NCI-H2196 treated with DMSO at 0.1 percent for 48 hours (cell line): Measurements from ENCODE around the gene CCDC137.

Source experiments
- DNase-seq: peaks from one replicate; lab custom pipeline; 2025; ENCODE audit not compliant: unreplicated experiment; lab: John Stamatoyannopoulos, UW

Gene CCDC137

DNA sequence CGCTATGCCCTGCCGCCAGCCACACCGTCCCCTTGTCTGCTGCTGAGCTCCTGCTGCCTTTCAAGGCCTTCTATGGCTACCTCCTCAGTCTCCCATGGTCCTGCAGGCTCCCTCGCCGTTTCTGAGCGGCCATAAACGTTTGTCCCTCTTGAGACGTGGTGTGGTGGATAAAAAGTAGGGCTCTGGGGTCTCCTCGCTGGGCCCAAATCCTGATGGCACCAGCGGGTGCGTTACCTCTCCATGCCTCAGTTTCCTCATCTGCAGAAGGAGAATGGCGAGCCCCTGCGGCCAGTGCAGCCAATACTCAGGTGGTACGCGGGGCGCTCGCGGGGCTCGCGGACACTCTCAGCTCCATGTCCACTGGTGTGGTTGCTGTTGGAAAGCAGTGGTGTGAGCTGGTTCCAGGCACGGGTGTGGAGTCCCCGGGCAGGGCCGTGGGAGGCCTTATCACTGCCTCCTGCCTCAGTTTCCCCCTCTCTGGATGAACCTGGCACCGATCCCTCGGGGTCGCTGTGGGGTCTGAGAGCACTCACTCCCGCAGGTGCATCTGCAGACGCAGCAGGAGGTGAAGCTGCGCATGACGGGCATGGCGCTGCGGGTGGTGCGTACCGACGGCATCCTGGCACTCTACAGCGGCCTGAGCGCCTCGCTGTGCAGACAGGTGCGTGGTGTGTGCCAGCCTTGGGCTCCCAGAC is 48.0 kb downstream of the CCDC137 start:
- no peak for DNase-seq

GRCh38 chr17:81715107-81715871 is 48.8 kb downstream of the CCDC137 start:
- no peak for DNase-seq

GRCh38 chr17:81715872-81716673 is 49.5 kb downstream of the CCDC137 start:
- DNase-seq = no peak

DNA sequence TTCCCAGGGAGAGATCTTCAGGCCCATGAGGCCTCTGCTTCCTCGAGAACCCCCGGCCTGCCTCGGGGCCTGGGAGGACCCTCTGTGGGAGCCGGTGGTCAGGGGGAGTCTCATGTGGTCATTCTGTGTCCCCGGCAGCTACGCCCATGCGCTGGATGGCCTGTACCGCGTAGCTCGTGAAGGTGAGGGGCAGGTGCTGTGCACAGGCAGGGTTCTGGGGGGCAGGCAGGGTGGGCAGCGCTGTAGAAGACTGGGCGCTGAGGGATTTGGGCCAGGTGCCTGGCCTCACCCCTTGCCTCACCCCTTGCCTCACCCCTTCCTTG is 50.1 kb downstream of the CCDC137 start:
- DNase-seq = no peak

- no peak for DNase-seq
Measured at GRCh38 chr17:81717049-81717765, 50.7 kb downstream of the CCDC137 start.

DNA sequence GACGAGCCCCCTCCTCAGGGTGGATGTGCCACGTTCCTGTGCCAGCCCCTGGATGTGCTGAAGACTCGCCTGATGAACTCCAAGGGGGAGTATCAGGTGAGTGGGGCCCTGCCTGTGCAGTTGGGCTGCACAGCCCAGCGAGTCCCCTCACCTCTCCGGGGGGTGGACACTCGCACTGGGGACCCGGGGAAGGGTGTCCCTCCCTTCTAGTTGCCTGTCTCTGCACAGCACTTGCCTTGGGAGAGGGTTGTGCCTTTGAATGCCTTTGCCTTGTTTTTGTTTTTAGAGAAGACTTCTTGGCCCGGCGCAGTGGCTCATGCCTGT is 51.2 kb downstream of the CCDC137 start:
- no peak for DNase-seq

GRCh38 chr17:81719410-81720266 is 53.1 kb downstream of the CCDC137 start:
- DNase-seq = no peak

DNA sequence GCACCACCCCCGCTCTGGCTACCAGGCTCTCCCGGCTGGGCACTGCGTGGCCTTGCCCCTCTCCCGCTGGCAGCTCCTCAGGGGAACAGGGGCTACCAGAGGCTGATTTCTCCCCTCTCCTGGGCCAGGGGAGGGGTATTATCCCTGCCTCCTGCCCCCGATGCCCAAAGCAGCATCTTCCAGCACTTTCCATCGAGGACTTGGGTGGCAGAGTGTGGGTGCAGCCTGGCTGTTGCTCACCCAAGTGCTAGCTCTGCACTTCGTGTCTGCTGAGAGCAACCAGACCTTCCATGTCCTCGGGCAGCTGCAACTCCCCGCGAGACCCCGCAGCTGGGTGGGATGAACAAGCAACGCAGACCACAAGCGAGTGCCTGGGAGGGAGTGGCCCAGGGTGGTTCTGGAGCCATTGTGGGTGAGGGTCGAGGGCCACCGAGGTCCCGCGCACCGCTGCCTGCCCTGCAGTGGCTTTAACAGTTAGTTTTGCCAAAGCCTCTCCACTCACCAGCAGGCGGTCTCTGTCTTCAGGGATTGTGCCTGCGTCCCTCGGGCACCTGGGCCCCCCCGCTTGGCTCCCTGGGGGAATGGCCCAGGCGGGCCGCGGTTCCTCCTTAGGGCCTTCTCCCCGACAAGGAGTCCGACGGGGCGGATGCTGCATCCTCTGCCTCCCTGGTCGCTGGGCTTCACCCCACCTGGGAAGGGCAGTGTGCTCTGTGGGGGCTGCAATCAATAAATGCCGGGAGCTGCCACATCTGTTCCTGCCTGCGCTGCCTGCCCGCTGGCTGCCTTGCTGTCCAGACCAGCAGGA is 53.9 kb downstream of the CCDC137 start:
- DNase-seq = no peak

GRCh38 chr17:81722184-81723120 is 55.9 kb downstream of the CCDC137 start:
- DNase-seq = peak; percentile 72
